ENCODE results near the gene GAS6. TPM values are rescaled to one million over a fixed set of nuclear protein-coding genes. Genes with fewer than 3 reads are reported as not detected.

Gene GAS6
- total RNA-seq, 1 experiment from 2014 or later, result 20.9 TPM

DNA sequence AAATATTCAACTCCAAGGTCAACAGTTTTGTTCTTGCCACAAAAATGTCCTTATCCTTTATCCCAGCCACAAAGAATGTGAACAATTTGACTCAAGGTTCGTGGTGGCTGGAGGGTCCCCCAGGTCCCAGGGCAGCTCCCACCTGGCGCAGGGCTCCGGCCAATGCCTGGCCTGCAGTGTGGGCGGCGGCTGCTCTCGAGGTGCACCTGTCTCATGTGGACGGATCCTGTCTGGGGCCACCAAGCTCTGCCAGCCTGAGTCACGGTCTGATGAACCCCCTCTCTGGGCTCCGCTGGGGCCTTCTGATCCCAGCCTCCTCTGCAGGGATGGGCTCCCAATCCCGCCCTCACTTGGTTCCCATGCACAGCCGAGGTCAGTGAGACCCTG, 49.4 kb downstream of the GAS6 start:
- Histone ChIP-seq H2AFZ (ENCODE audit: low read length) (no peak overlapping the region), H3K9me3 (ENCODE audit: low read length) (no peaks in the 10 kb centered on the region), H3K4me3 (ENCODE audit: low read length) (no peak overlapping the region), H3K4me2 (ENCODE audit: low read length) (no peak overlapping the region), H3K9ac (ENCODE audit: low read length) (no peak overlapping the region), H4K20me1 (ENCODE audit: low read length) (no peaks in the 10 kb centered on the region), H3F3A (ENCODE audit: low read length, unreplicated experiment) (no peaks in the 10 kb centered on the region), H3K79me2 (ENCODE audit: low read length) (peaks cover 15% of the 10 kb centered on the region), H3K4me1 (ENCODE audit: insufficient read depth, low read length) (peaks cover 9% of the 10 kb centered on the region; the same call in 1 of the 2 replicates), H3K27ac (ENCODE audit: low read length) (no peak overlapping the region), H3K27me3 (ENCODE audit: low read length) (no peaks in the 10 kb centered on the region), H3K9me2 (replicated peaks; ENCODE audit: low read length) (no peaks in the 10 kb centered on the region), H3K36me3 (ENCODE audit: low read depth, low read length) (no peaks in the 10 kb centered on the region)
- no peak for ATAC-seq
- peak; percentile 22 for DNase-seq
- no TSS peak for BruUV-seq (replicated peaks)
- intact Hi-C loops (cut with micrococcal nuclease), result no loop called here
- no peak for TF ChIP-seq EZH2 (IDR thresholded peaks at IDR 0.05; ENCODE audit: low read length, unreplicated experiment)
- TF ChIP-seq, protein P1, sequence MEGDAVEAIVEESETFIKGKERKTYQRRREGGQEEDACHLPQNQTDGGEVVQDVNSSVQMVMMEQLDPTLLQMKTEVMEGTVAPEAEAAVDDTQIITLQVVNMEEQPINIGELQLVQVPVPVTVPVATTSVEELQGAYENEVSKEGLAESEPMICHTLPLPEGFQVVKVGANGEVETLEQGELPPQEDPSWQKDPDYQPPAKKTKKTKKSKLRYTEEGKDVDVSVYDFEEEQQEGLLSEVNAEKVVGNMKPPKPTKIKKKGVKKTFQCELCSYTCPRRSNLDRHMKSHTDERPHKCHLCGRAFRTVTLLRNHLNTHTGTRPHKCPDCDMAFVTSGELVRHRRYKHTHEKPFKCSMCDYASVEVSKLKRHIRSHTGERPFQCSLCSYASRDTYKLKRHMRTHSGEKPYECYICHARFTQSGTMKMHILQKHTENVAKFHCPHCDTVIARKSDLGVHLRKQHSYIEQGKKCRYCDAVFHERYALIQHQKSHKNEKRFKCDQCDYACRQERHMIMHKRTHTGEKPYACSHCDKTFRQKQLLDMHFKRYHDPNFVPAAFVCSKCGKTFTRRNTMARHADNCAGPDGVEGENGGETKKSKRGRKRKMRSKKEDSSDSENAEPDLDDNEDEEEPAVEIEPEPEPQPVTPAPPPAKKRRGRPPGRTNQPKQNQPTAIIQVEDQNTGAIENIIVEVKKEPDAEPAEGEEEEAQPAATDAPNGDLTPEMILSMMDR (conservative IDR thresholded peaks at IDR 0.05; ENCODE audit: low read depth, low read length), result no peak
- CTCF ChIA-PET, result no interaction called here
- POLR2A ChIA-PET (ENCODE audit: unreplicated experiment), result no interaction called here

DNA sequence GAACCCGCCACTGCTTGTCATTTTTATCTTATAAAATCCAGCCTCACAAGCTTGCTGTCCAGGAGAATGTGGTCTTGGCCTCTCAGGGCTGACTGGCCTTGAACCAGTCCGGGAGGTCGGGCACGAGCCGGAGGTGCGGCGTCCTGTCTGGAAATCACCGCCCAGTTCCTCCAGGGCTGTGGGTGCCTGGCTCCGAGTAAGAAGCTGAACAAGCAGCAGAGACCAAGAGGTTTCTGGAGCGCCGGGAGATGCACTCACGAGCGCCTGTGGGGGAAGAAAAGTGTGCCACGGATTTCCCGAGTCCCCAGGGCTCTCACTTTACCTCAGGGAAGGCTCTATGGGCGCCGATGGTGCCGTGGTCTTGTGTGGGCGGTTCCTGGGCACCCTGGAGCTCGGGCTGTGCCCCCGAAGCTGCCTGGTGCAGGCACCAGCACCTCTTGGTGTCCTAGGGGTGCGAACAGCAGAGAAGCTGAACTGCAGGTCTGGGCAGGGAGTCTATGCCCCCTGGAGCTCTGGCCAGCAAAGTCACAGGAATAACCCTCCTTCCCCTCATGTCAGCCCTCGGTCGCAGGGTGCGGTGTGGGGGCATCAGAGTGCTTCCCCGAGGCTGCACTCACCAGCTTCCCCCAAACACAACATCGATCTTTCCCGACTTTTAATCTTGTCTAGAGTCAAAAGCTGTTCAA, 50.0 kb downstream of the GAS6 start:
- no TSS peak for BruUV-seq (replicated peaks)
- no peak overlapping the region for H3K4me2 ChIP-seq (ENCODE audit: low read length)
- H3K27me3 ChIP-seq (ENCODE audit: low read length), result no peaks in the 10 kb centered on the region
- H2AFZ ChIP-seq (ENCODE audit: low read length), result no peak overlapping the region
- intact Hi-C loops (cut with micrococcal nuclease), result no loop called here
- H3K4me1 ChIP-seq (ENCODE audit: insufficient read depth, low read length), result peaks cover 9% of the 10 kb centered on the region; the same call in 1 of the 2 replicates
- no peaks in the 10 kb centered on the region for H3K9me3 ChIP-seq (ENCODE audit: low read length)
- DNase-seq, result no peak
- no peaks in the 10 kb centered on the region for H4K20me1 ChIP-seq (ENCODE audit: low read length)
- CTCF ChIA-PET, result no interaction called here
- ATAC-seq, result no peak
- POLR2A ChIA-PET (ENCODE audit: unreplicated experiment), result no interaction called here
- H3K27ac ChIP-seq (ENCODE audit: low read length), result no peak overlapping the region
- H3K9me2 ChIP-seq (replicated peaks; ENCODE audit: low read length), result no peaks in the 10 kb centered on the region
- no peak for TF ChIP-seq EZH2 (IDR thresholded peaks at IDR 0.05; ENCODE audit: low read length, unreplicated experiment)
- peaks cover 15% of the 10 kb centered on the region for H3K79me2 ChIP-seq (ENCODE audit: low read length)
- H3K4me3 ChIP-seq (ENCODE audit: low read length), result no peak overlapping the region
- no peaks in the 10 kb centered on the region for H3F3A ChIP-seq (ENCODE audit: low read length, unreplicated experiment)
- H3K9ac ChIP-seq (ENCODE audit: low read length), result no peak overlapping the region
- H3K36me3 ChIP-seq (ENCODE audit: low read depth, low read length), result no peaks in the 10 kb centered on the region

DNA sequence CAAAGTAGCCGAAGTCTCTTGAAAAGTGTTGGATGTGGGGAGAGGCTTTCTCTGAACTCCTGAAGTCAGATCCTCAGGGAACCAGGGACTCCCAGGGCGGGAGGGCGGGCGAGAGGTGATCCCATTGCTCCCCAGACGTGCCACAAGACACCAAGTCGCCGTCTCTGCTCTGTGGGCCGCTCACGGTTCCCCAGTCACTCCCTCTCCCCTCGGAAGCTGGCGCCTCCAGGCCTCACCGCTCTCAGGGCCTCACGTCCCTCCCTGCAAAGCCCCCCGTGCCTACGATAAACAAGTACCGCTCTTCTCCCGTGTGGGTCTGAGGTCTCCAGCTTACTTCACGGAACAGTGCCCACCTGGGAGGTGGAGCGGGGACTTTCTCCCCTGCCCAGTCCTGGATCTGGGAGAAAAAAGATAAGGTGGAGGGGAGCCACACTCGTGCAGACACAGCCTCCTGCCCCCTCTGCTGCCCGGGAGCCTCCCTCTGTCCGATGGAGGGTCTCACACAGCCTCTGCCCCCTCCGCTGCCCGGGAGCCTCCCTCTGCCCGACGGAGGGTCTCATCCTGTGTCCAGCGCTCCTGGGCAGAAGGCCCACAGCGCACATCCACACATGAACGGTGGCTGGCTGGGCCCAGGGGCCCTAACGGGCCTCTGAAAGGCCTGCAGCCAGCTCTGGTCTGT, 50.7 kb downstream of the GAS6 start:
- H4K20me1 ChIP-seq (ENCODE audit: low read length), result no peaks in the 10 kb centered on the region
- DNase-seq, result no peak
- no peaks in the 10 kb centered on the region for H3K27me3 ChIP-seq (ENCODE audit: low read length)
- peaks cover 9% of the 10 kb centered on the region; the same call in 1 of the 2 replicates for H3K4me1 ChIP-seq (ENCODE audit: insufficient read depth, low read length)
- H3K27ac ChIP-seq (ENCODE audit: low read length), result no peak overlapping the region
- ChIA-PET POLR2A (ENCODE audit: unreplicated experiment) (no interaction called here), CTCF (no interaction called here)
- BruUV-seq (replicated peaks), result no TSS peak
- no peak overlapping the region for H3K4me3 ChIP-seq (ENCODE audit: low read length)
- H3K4me2 ChIP-seq (ENCODE audit: low read length), result no peak overlapping the region
- H2AFZ ChIP-seq (ENCODE audit: low read length), result no peak overlapping the region
- no peaks in the 10 kb centered on the region for H3K9me2 ChIP-seq (replicated peaks; ENCODE audit: low read length)
- intact Hi-C loops (cut with micrococcal nuclease), result no loop called here
- no peak for ATAC-seq
- TF ChIP-seq EZH2 (IDR thresholded peaks at IDR 0.05; ENCODE audit: low read length, unreplicated experiment), result no peak
- TF ChIP-seq, protein P1 (conservative IDR thresholded peaks at IDR 0.05; ENCODE audit: low read depth, low read length), result no peak
- no peak for TF ChIP-seq EZH2phosphoT487 (IDR thresholded peaks at IDR 0.05; ENCODE audit: borderline replicate concordance, low read length)
- no peaks in the 10 kb centered on the region for H3K36me3 ChIP-seq (ENCODE audit: low read depth, low read length)
- H3K9ac ChIP-seq (ENCODE audit: low read length), result no peak overlapping the region
- no peaks in the 10 kb centered on the region for H3F3A ChIP-seq (ENCODE audit: low read length, unreplicated experiment)
- H3K9me3 ChIP-seq (ENCODE audit: low read length), result no peaks in the 10 kb centered on the region
- H3K79me2 ChIP-seq (ENCODE audit: low read length), result peaks cover 15% of the 10 kb centered on the region
